T-cell (primary cell): Measurements from ENCODE around the gene CFAP299. TPM values are rescaled to one million over a fixed set of nuclear protein-coding genes. Genes with fewer than 3 reads are reported as not detected.

Experiments used
- ATAC-seq, 4 experiments: fragments of 200-7000 bp in 3 of 4; fragments of 150-1000 bp in 1 of 4; cut with Tn5 transposase; replicated peaks in 1 of 4; 1 replicate in 3 of 4; 2 replicates in 1 of 4; pipeline ENCODE4 v1.10.0; 2021; ENCODE audit warnings: moderate library complexity in 3 of 4, mild to moderate bottlenecking in 2 of 4, moderate number of reproducible peaks in 1 of 4
- CTCF ChIA-PET, 2 donors: fragments of 300-600 bp; sonication (Branson Sonifier 250); formaldehyde crosslinking; loops; one replicate each; lab custom pipeline; 2022; ENCODE audit warnings: antibody characterized with exemption in 2 of 2; lab: Charles Lee
- POLR2A ChIA-PET, 2 donors: fragments of 300-600 bp; sonication (Branson Sonifier 250); formaldehyde crosslinking; loops; one replicate each; lab custom pipeline; 2022; ENCODE audit warnings: antibody characterized with exemption in 2 of 2; lab: Charles Lee
- DNase-seq, 35 experiments: peaks; one replicate each; pipeline versions ENCODE4 v3.0.0 to v3.0.0-alpha.2; 2013 to 2023
- H3K27ac ChIP-seq: one replicate; pipeline ENCODE4 v1.5.1; 2013; ENCODE audit warnings: low read length
- H3K27me3 ChIP-seq, 2 experiments: replicated peaks in 1 of 2; 1 replicate in 1 of 2; 2 replicates in 1 of 2; pipeline versions ENCODE4 v1.6.1 to v1.7.0; 2013; ENCODE audit warnings: low read length in 1 of 2, mixed read lengths in 1 of 2; ENCODE audit not compliant: control insufficient read depth in 2 of 2, insufficient read depth in 2 of 2; ENCODE audit errors: extremely low read depth in 1 of 2
- H3K36me3 ChIP-seq, 2 donors: 1 replicate in 1 of 2; 2 replicates in 1 of 2; pipeline versions ENCODE4 v1.6.1 to v1.7.0; 2013; ENCODE audit warnings: low read length in 1 of 2; ENCODE audit not compliant: control insufficient read depth in 2 of 2, insufficient read depth in 1 of 2; ENCODE audit errors: extremely low read depth in 1 of 2
- H3K4me1 ChIP-seq, 2 experiments: 1 replicate in 1 of 2; 2 replicates in 1 of 2; pipeline versions ENCODE4 v1.6.1 to v1.7.0; 2013; ENCODE audit warnings: low read length in 2 of 2, mixed read lengths in 1 of 2; ENCODE audit not compliant: insufficient read depth in 2 of 2, control insufficient read depth in 1 of 2; ENCODE audit errors: extremely low read depth in 1 of 2
- H3K4me3 ChIP-seq, 2 donors: 1 replicate in 1 of 2; 2 replicates in 1 of 2; pipeline versions ENCODE4 v1.5.1 to v1.7.0; 2013; ENCODE audit warnings: mild to moderate bottlenecking in 2 of 2, low read length in 1 of 2, moderate library complexity in 1 of 2; ENCODE audit not compliant: control insufficient read depth in 1 of 2; ENCODE audit errors: extremely low read depth in 1 of 2
- H3K9me3 ChIP-seq: 2 replicates; pipeline ENCODE4 v1.7.0; 2013
- H3K27ac Mint-ChIP-seq, 2 donors: one replicate each; pipeline ENCODE4 v1.8.0; 2020 to 2021; ENCODE audit warnings: mild to moderate bottlenecking in 2 of 2, mixed read lengths in 2 of 2
- H3K27me3 Mint-ChIP-seq, 2 donors: one replicate each; pipeline ENCODE4 v1.8.0; 2021 to 2022; ENCODE audit warnings: mixed read lengths in 2 of 2
- H3K36me3 Mint-ChIP-seq: one replicate; pipeline ENCODE4 v1.8.0; 2021; ENCODE audit warnings: mixed read lengths
- H3K4me1 Mint-ChIP-seq, 3 donors: one replicate each; pipeline ENCODE4 v1.8.0; 2020 to 2022; ENCODE audit warnings: mixed read lengths in 3 of 3, mild to moderate bottlenecking in 1 of 3
- H3K4me3 Mint-ChIP-seq, 3 donors: one replicate each; pipeline ENCODE4 v1.8.0; 2020 to 2022; ENCODE audit warnings: mild to moderate bottlenecking in 3 of 3, mixed read lengths in 3 of 3, moderate library complexity in 3 of 3
- H3K9me3 Mint-ChIP-seq, 3 donors: one replicate each; pipeline ENCODE4 v1.8.0; 2020 to 2022; ENCODE audit warnings: mixed read lengths in 3 of 3
- WGBS: methylation state at CpG from one replicate; pipeline ENCODE4 v1.1.5; 2013; ENCODE audit warnings: missing lambda C conversion rate; ENCODE audit not compliant: insufficient coverage; 5-methylcytosine and 5-hydroxymethylcytosine counted together
- total RNA-seq, 35 experiments: library from RNA in 6 of 35; stranded (reverse) in 6 of 35; fragments of 120-200 nt in 1 of 35; gene quantifications; one replicate each; pipeline versions ENCODE4 v1.2.1 to v1.2.4 and lab custom pipeline; 2013 to 2026

The CFAP299 gene
- total RNA-seq, 5 donors from 2014 or later (not counting 1 experiment from before 2014, with no cell fraction given) = 0.35 TPM; not detected in 4

- CTCF ChIA-PET = interaction anchor here in 1 of 2 donors (0.9 kb wide), 1 partner anchor 22 kb away, joined by 3 read pairs; no protein-coding TSS in a partner anchor
- H3K27ac Mint-ChIP-seq = no peak overlapping the region
Observed at GRCh38 chr4:80387390-80388283, 52.1 kb downstream of the CFAP299 start.

GRCh38 chr4:80388284-80388607 lies 52.7 kb downstream of the CFAP299 start:
- 20% methylated on average over 1 of the region's 8 CpGs for WGBS
- no peak overlapping the region for H3K27ac Mint-ChIP-seq
- no peak overlapping the region for H3K4me3 Mint-ChIP-seq
- no peak for ATAC-seq
- no peaks in the 10 kb centered on the region for H3K27me3 Mint-ChIP-seq
- ChIA-PET CTCF (no interaction called here), POLR2A (no interaction called here)
- no peaks in the 10 kb centered on the region for H3K36me3 Mint-ChIP-seq
- Histone ChIP-seq H3K36me3 (no peaks in the 10 kb centered on the region), H3K4me3 (no peak overlapping the region), H3K4me1 (no peaks in the 10 kb centered on the region), H3K9me3 (no peaks in the 10 kb centered on the region), H3K27ac (no peak overlapping the region), H3K27me3 (no peaks in the 10 kb centered on the region)
- no peaks in the 10 kb centered on the region for H3K4me1 Mint-ChIP-seq
- DNase-seq = no peak
- no peaks in the 10 kb centered on the region for H3K9me3 Mint-ChIP-seq

More at GRCh38 chr4:80387390-80388283, 52.1 kb downstream of the CFAP299 start:
- H3K27me3 ChIP-seq = no peaks in the 10 kb centered on the region
- Mint-ChIP-seq H3K4me3 (no peak overlapping the region), H3K27me3 (peaks cover 0 to 1% of the 10 kb centered on the region in 2 donors), H3K4me1 (no peaks in the 10 kb centered on the region), H3K9me3 (no peaks in the 10 kb centered on the region), H3K36me3 (no peaks in the 10 kb centered on the region)
- H3K36me3 ChIP-seq = no peaks in the 10 kb centered on the region
- DNase-seq (no peak), ATAC-seq (no peak)
- no peak overlapping the region for H3K27ac ChIP-seq
- no peak overlapping the region for H3K4me3 ChIP-seq
- WGBS = 87% methylated on average over 8 of the region's 11 CpGs
- POLR2A ChIA-PET = no interaction called here
- H3K4me1 ChIP-seq = no peaks in the 10 kb centered on the region
- H3K9me3 ChIP-seq = no peaks in the 10 kb centered on the region

GRCh38 chr4:80390178-80390577 lies 54.6 kb downstream of the CFAP299 start:
- Mint-ChIP-seq H3K9me3 (peaks cover 0 to 8% (median 4%) of the 10 kb centered on the region in 3 donors), H3K36me3 (no peaks in the 10 kb centered on the region), H3K27ac (no peak overlapping the region), H3K27me3 (no peaks in the 10 kb centered on the region), H3K4me3 (no peak overlapping the region), H3K4me1 (no peaks in the 10 kb centered on the region)
- Histone ChIP-seq H3K4me1 (no peaks in the 10 kb centered on the region), H3K9me3 (no peaks in the 10 kb centered on the region), H3K4me3 (no peak overlapping the region), H3K36me3 (no peaks in the 10 kb centered on the region), H3K27me3 (no peaks in the 10 kb centered on the region), H3K27ac (no peak overlapping the region)
- DNase-seq (no peak), ATAC-seq (no peak)
- CTCF ChIA-PET = interaction anchor here in 1 of 2 donors (0.7 kb wide), 1 partner anchor 10 kb away, joined by 4 read pairs; no protein-coding TSS in a partner anchor
- WGBS = no CpG with 5 or more reads among the region's 2 CpGs
- POLR2A ChIA-PET = no interaction called here

- no peak overlapping the region for H3K4me3 Mint-ChIP-seq
- ATAC-seq (no peak), DNase-seq (no peak)
- H3K27me3 Mint-ChIP-seq = peaks cover 0 to 2% of the 10 kb centered on the region in 2 donors
- Histone ChIP-seq H3K4me1 (no peaks in the 10 kb centered on the region), H3K9me3 (no peaks in the 10 kb centered on the region), H3K36me3 (no peaks in the 10 kb centered on the region), H3K27me3 (no peaks in the 10 kb centered on the region), H3K4me3 (no peak overlapping the region), H3K27ac (no peak overlapping the region)
- peaks cover 0 to 8% (median 4%) of the 10 kb centered on the region in 3 donors for H3K9me3 Mint-ChIP-seq
- H3K4me1 Mint-ChIP-seq = no peaks in the 10 kb centered on the region
- WGBS = no CpG with 5 or more reads among the region's 4 CpGs
- no peaks in the 10 kb centered on the region for H3K36me3 Mint-ChIP-seq
- POLR2A ChIA-PET = no interaction called here
- H3K27ac Mint-ChIP-seq = no peak overlapping the region
- CTCF ChIA-PET = interaction anchor here in 1 of 2 donors (0.6 kb wide), 2 partner anchors 26 to 31 kb away, joined by 3 to 7 read pairs; no protein-coding TSS in a partner anchor
Observed at GRCh38 chr4:80393246-80393969, 57.9 kb downstream of the CFAP299 start.

- ChIA-PET POLR2A (no interaction called here), CTCF (interaction anchor here in 1 of 2 donors (0.5 kb wide), 1 partner anchor 34 kb away, joined by 4 read pairs; no protein-coding TSS in a partner anchor)
- ATAC-seq (no peak), DNase-seq (no peak)
- no peaks in the 10 kb centered on the region for H3K27me3 ChIP-seq
- no peaks in the 10 kb centered on the region for H3K36me3 Mint-ChIP-seq
- no peaks in the 10 kb centered on the region for H3K4me1 Mint-ChIP-seq
- H3K27ac ChIP-seq = no peak overlapping the region
- no peaks in the 10 kb centered on the region for H3K36me3 ChIP-seq
- H3K4me1 ChIP-seq = no peaks in the 10 kb centered on the region
- H3K4me3 Mint-ChIP-seq = no peak overlapping the region
- H3K4me3 ChIP-seq = no peak overlapping the region
- no peaks in the 10 kb centered on the region for H3K9me3 ChIP-seq
- H3K27ac Mint-ChIP-seq = no peak overlapping the region
- H3K27me3 Mint-ChIP-seq = peaks cover 0 to 2% of the 10 kb centered on the region in 2 donors
- H3K9me3 Mint-ChIP-seq = peaks cover 0 to 8% (median 4%) of the 10 kb centered on the region in 3 donors
- no CpG with 5 or more reads among the region's 1 CpG for WGBS
Observed at GRCh38 chr4:80393970-80394250, 58.4 kb downstream of the CFAP299 start.

GRCh38 chr4:80407246-80407645 lies 71.7 kb downstream of the CFAP299 start:
- H3K36me3 ChIP-seq = no peaks in the 10 kb centered on the region
- no peaks in the 10 kb centered on the region for H3K4me1 ChIP-seq
- Mint-ChIP-seq H3K27ac (no peak overlapping the region), H3K4me1 (no peaks in the 10 kb centered on the region), H3K27me3 (no peaks in the 10 kb centered on the region), H3K36me3 (no peaks in the 10 kb centered on the region), H3K4me3 (no peak overlapping the region), H3K9me3 (peaks cover 0 to 3% (median 3%) of the 10 kb centered on the region in 3 donors)
- DNase-seq = no peak
- no peaks in the 10 kb centered on the region for H3K27me3 ChIP-seq
- H3K9me3 ChIP-seq = no peaks in the 10 kb centered on the region
- POLR2A ChIA-PET = interaction anchor here in 1 of 2 donors (0.5 kb wide), 1 partner anchor 158 kb away, joined by 3 read pairs; no protein-coding TSS in a partner anchor
- ATAC-seq = no peak
- 67% methylated on average over 3 of the region's 4 CpGs for WGBS
- CTCF ChIA-PET = no interaction called here
- no peak overlapping the region for H3K4me3 ChIP-seq
- H3K27ac ChIP-seq = no peak overlapping the region
